K562 treated with DMSO at 1 percent for 12 hours (cell line): Measurements from ENCODE around the gene ACAT1. TPM values are rescaled to one million over a fixed set of nuclear protein-coding genes. Genes with fewer than 3 reads are reported as not detected.

Experiments used
- total RNA-seq: library from RNA; unstranded; fragments of 300-600 nt; gene quantifications from 2 replicates; pipeline ENCODE4 v1.2.3, GENCODE V29; 2022; ENCODE audit not compliant: insufficient read depth

ACAT1 gene
- total RNA-seq = 34.5 and 48.6 TPM in 2 replicates

DNA sequence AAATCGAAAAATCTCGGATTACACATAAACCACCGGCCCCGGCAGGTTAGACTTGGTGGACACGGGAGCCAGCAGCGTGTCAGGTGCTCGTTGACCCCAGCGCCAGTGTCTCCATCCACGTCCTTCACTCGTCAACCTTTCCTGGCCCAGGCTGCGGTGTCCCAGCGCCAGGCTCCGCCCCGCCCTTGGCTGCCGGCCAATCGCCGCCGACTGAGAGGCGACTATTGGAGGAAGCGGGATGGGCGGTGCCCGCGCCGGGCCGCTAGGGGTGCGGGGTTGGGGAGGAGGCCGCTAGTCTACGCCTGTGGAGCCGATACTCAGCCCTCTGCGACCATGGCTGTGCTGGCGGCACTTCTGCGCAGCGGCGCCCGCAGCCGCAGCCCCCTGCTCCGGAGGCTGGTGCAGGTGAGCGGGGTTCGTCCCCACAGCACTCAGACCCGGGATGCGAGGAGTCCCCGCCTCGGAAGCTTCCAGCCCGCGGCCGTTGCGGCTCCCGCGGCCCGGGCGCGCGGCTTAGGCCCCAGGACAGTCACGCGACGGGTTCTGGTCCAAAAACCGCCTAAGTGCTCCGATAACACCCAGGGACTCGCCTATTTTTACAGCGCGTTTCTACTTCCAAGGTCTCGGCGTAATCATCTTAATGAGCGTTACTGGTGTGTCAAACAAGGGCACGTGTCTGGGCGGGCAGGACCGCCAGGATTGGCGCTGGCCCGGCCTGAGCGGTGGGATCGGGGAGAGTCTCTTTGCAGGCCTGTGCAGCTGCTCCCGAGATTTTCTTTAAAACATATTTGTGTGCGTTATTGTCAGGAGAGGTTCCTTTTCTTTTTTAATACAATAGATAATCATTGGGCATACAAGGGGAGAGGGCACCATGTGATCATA lies at the start of gene ACAT1:
Gene ACAT1, plus strand, starts transcription at position 294 of the 882 bp plus-strand sequence. Its CDS starts 40 bp downstream, at position 334.

Other genes with a start within 250 kb of the ACAT1 start
- gene RAB39A, start 193.1 kb upstream of the ACAT1 start, total RNA-seq = not detected in 2 replicates
- 5.0 and 28.3 TPM in 2 replicates for gene CUL5, start 112.7 kb upstream of the ACAT1 start, total RNA-seq
- 3.1 and 13.3 TPM in 2 replicates for gene NPAT, start 101.1 kb downstream of the ACAT1 start, total RNA-seq
- 8.0 and 29.7 TPM in 2 replicates for gene ATM, start 101.5 kb downstream of the ACAT1 start, total RNA-seq